RWPE1 (cell line): ENCODE data around the gene PDE4D.

Source experiments
- CTCF ChIA-PET: fragments of 350-600 bp; sonication (Branson Sonifier 250); formaldehyde crosslinking; extraction: SDS; loops from one replicate; lab custom pipeline; 2021; lab: Yijun Ruan, JAX
- POLR2A ChIA-PET: fragments of 400-600 bp; formaldehyde crosslinking; extraction: SDS; loops from one replicate; lab custom pipeline; 2020; ENCODE audit warnings: antibody characterized with exemption; ENCODE audit not compliant: low non-redundant PET; lab: Yijun Ruan, JAX
- DNase-seq: peaks from one replicate; pipeline ENCODE4 v3.0.0; 2012; ENCODE audit warnings: low spot score
- H3K27ac ChIP-seq: fragments of 450-650 bp; 2 replicates; pipeline ENCODE4 v1.5.1; 2017
- TF ChIP-seq, protein P1 (sequence below): fragments of 450-650 bp; conservative IDR thresholded peaks from 2 replicates; pipeline ENCODE4 v1.5.1; 2017; ENCODE audit warnings: low read depth, mild to moderate bottlenecking

Gene PDE4D

DNA sequence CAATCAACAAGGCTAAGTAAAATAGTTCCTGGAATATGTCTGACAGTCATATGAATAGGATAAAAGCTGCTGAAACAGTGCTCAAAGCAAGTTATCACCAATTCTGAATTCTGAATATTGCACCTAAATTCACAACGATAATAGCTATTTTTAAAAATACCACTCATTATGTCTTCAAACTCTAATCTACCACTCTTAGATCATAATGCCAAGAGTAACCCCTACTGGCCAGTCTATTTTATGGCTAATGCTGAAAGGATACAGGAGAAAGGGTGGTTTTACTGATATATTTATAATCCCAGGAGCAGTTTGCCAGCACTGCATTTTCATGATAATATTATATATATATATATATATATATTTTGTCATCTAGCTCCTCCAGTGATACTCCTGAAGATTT, 232.8 kb downstream of the PDE4D start:
- no peak overlapping the region for H3K27ac ChIP-seq
- TF ChIP-seq, protein P1, sequence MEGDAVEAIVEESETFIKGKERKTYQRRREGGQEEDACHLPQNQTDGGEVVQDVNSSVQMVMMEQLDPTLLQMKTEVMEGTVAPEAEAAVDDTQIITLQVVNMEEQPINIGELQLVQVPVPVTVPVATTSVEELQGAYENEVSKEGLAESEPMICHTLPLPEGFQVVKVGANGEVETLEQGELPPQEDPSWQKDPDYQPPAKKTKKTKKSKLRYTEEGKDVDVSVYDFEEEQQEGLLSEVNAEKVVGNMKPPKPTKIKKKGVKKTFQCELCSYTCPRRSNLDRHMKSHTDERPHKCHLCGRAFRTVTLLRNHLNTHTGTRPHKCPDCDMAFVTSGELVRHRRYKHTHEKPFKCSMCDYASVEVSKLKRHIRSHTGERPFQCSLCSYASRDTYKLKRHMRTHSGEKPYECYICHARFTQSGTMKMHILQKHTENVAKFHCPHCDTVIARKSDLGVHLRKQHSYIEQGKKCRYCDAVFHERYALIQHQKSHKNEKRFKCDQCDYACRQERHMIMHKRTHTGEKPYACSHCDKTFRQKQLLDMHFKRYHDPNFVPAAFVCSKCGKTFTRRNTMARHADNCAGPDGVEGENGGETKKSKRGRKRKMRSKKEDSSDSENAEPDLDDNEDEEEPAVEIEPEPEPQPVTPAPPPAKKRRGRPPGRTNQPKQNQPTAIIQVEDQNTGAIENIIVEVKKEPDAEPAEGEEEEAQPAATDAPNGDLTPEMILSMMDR, result 0 out of 2 replicates have a peak, but pooled peaks have one; percentile 18
- CTCF ChIA-PET, result interaction anchor here (0.7 to 2.4 kb wide), 7 partner anchors 13 to 164 kb away, joined by 3 to 14 read pairs (median 4); no protein-coding TSS in a partner anchor
- POLR2A ChIA-PET, result no interaction called here
- DNase-seq, result peak; percentile 46

DNA sequence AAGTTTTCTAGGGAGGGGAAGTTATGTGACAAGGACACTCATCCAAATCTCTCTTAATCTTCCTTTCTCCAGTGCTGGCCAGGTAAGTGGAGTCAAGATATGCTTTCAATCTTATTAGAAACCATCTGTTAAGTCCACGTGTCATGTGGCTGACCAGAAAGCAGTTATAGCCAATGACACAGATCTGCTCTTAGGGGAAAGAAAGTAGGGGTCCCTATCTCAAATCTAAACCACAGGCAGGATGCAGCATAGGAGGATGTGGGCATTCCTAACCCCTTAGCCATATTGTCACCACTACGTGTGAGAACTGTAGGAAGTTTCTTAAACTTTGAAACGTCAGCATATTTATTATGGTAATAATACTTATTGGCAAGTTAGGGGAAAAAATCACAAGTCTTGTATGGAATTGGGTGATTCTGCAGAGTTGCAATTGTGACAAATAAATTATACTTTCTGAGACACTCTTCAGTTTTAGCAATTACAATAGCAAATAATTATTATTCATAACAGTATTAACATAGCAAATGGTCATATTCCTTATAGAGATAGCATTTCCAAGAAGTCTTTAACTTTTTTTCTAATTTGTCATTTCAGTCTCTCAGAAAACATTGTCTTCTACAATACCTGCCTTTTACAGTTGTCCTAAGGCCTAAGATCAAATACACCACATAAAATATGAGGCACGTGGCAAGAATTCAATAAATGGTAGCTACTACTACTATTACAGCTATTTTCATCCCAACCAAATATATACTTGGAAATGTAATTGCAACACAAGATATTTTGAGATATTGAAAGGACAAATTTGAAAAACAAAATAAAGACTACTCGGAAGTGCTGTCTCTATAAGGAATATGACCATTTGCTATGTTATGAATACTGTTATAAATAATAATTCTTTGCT, 236.9 kb downstream of the PDE4D start:
- no peak overlapping the region for H3K27ac ChIP-seq
- TF ChIP-seq, protein P1, result no peak
- ChIA-PET CTCF (interaction anchor here (0.6 kb wide), 1 partner anchor 15 kb away, joined by 3 read pairs; no protein-coding TSS in a partner anchor), POLR2A (no interaction called here)
- no peak for DNase-seq

DNA sequence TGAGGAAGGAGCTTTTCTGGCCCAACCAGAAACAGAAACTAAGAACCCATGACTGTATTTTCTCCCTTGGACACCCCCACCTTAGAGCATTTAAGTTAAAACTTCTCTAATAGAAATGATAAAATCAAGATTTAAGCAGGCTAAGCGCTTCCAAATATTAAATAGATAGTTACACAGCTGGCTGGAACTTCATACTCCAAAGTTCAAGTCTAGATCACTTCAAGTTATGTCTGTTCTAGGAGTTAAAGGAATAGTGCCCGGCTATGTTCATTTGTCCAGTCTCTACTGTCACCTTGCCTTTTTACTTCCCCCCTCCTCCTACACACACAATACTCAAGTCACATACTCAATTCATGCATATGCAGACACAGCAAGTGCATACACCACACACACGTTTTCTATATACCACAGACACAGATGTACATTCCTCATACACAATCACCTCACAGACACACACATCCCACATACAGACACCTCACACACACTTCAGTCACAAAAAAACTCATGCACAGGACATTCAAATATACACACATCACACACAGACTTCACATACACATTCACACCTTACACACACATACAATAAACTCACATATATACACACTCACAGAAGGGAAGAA, 237.7 kb downstream of the PDE4D start:
- ChIA-PET POLR2A (no interaction called here), CTCF (interaction anchor here (0.5 to 0.7 kb wide), 3 partner anchors 518 to 1217 kb away, joined by 3 to 4 read pairs (median 3); no protein-coding TSS in a partner anchor)
- TF ChIP-seq, protein P1, result no peak
- no peak overlapping the region for H3K27ac ChIP-seq
- DNase-seq, result no peak

DNA sequence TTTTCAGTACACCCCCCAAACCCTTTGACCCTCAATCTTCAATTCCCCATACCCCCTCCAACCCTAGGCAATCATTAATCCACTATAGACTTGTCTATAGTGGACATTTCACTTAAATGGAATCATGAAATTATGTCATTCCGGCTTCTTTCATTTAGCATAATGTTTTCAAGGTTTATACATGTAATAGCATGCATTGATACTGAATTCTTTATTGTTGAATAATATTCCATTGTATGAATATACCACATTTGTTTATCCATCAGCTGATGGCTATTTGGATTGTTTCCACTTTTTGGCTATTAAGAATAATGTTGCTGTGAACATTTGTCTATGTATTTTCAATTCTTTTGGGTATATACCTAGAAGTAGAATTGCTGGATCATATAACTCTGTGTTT, 238.8 kb downstream of the PDE4D start:
- POLR2A ChIA-PET, result no interaction called here
- CTCF ChIA-PET, result interaction anchor here (0.7 kb wide), 1 partner anchor 966 kb away, joined by 3 read pairs; no protein-coding TSS in a partner anchor
- no peak for DNase-seq
- no peak overlapping the region for H3K27ac ChIP-seq
- TF ChIP-seq, protein P1, result no peak

DNA sequence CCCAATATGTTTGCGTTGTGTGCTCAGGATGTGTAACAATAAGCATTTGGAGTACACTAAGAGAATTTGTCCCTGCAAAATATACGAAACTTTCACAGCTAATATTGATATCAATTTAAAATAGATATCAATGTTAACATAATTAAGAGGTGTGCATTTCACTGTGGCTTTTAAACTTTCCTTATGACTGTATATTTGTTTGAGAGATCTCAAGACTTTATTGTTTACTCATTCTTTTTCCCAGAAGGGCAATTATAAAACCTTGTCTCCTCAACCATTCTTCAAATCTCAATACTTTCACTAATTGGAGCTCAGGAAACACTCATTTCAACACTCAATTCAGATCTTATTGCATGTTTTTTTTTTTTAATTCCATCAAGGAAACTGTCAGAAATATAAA, 241.1 kb downstream of the PDE4D start:
- no peak for DNase-seq
- H3K27ac ChIP-seq, result no peak overlapping the region
- TF ChIP-seq, protein P1, result no peak
- POLR2A ChIA-PET, result interaction anchor here (0.6 kb wide), 1 partner anchor 21 kb away, joined by 3 read pairs; no protein-coding TSS in a partner anchor
- CTCF ChIA-PET, result interaction anchor here (0.6 to 1.2 kb wide), 2 partner anchors 10 to 21 kb away, joined by 4 to 5 read pairs; no protein-coding TSS in a partner anchor
